Measurements from ENCODE around the gene TDO2. TPM values are rescaled to one million over a fixed set of nuclear protein-coding genes. Genes with fewer than 3 reads are reported as not detected.
A peak's percentile ranks its signal among the peaks of the same experiment; 100 is the strongest.
"Not testable (repeated sequence)": the region's sequence is repeated elsewhere in the genome, so short reads cannot be mapped to it uniquely, and the experiment has no call there.

The TDO2 gene
- total RNA-seq, 1 experiment from 2014 or later = 12.1 TPM

DNA sequence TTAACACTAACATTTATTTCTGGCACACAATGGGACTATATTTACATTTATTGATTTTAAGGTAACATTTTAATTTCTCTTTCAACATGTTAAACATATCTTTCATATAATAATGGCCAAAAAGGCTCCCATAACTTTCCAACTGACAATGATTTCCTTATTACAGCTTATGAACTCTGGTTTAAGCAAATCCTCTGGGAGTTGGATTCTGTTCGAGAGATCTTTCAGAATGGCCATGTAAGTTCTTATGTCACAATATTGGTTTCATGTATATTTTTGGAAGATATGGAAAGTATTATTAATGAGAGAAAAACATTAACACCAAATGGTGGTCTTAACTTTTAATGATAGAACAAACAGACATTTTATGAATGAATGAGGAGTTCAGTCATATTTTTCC lies 4.1 kb downstream of the TDO2 start:
- no peak for DNase-seq (ENCODE audit: low read depth)

DNA sequence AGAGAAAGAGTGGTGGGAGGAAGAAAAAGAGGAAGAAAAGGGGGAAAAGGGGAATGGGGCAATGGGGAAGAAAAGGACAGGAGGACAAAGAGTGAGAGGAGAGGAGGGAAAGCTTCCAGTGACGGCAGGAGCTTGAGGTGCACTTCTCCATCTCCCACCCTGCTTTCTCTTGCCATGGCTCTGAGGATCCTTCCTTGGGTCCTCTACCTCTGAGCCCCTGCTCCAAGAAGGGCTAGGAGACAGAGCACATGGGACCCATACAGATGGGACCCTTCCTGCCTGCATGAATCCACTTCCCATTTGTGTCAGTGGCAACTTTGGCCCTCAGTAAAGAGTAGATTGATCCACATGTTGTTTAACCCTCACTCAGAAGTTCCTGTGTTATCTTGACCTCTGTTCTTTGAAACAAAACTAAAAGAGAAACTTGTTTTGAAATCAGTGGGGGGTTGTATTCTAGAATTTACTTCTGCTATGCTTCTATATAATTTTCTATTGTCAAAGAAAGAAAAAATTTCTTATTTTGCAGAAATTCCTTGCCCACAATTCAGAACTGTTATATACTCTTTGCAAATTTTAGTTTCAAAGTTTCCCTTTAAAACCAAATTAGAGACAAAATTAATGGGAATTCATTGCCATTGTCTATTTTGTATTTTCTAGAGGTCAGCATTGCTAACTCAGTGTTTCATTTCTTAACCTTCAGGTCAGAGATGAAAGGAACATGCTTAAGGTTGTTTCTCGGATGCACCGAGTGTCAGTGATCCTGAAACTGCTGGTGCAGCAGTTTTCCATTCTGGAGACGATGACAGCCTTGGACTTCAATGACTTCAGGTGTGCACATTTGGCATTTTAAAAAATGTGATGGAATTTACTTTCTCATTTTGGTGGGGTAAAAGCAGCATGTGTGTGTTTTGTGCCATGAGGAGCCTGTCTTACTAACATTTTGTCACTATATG lies 5.0 kb downstream of the TDO2 start:
- no peak for DNase-seq (ENCODE audit: low read depth)

DNA sequence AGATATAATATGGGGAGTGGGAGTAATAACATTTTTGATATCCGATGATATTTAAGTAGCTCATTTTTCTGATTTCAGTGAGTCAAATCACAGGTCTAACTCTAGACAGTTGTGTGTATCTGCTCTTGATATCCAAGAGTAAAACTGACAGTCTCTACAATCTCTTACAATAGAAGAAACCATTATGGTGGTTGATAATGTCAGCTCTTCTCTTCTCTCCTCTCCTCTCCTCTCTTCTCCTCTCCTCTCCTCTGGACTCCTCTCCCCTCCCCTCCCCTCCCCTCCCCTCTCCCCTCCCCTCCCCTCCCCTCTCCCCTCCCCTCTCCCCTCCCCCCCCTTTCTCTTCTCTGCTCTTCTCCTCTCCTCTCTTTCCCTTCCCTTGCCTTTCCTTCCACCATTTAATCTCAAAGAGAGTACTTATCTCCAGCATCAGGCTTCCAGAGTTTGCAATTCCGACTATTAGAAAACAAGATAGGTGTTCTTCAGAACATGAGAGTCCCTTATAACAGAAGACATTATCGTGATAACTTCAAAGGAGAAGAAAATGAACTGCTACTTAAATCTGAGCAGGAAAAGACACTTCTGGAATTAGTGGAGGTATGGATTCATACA lies 6.2 kb downstream of the TDO2 start:
- DNase-seq (ENCODE audit: low read depth) = no peak

DNA sequence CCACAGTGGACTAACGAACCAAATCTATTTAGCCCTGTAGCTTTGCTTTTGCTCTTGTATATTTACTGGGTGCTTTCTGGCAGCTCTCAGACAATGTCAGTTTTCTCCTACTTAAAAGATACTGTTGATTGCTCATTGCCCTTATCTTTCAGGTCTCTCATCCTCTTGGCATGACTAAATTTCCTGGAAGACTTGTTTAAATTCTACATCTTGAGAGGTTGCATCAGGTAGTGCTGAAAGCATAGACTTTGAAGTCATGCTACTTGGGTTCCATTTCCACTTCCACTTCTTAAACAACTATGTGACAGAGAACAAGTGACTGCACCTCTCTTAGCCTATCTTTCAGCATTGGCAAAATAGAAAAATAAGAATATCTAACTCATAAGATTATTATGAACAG lies 8.4 kb downstream of the TDO2 start:
- no peak for DNase-seq (ENCODE audit: low read depth)

DNA sequence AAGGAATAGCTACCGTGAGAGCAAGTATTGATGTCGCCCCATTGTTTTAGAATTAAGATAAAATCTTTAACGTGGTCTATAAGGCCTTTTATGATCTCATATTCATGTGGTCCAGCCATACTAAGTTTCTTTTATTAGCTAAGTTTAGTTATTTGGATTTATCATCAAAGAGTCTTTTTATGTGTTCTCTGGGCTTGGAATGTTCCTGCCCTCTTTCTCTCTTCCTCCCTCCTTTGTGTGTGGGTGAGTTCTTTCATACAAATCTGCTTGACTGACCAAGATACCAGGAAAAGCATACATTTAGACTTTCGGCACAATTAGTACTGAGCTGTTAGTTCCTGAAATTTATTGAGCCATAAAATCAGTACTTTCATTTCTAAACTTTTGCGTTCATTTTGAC lies 11.3 kb downstream of the TDO2 start:
- no peak for DNase-seq (ENCODE audit: low read depth)

DNA sequence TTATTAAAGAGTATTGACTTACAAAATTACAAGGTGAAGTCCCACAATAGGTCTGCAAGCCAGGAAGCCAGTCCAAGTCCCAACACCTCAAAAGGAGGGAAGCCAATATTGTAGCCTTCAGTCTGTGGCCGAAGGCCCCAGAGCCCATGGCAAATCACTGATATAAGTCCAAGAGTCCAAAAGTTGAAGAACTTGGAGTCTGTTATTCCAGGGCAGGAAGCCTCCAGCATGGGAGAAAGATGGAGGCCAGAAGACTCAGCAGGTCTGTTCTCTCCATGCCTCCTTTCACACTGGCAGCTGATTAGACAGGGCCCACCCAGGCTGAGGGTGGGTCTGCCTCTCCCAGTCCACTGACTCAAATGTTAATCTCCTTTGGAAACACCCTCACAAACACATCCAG lies 18.1 kb downstream of the TDO2 start:
- no peak for DNase-seq (ENCODE audit: low read depth)

DNA sequence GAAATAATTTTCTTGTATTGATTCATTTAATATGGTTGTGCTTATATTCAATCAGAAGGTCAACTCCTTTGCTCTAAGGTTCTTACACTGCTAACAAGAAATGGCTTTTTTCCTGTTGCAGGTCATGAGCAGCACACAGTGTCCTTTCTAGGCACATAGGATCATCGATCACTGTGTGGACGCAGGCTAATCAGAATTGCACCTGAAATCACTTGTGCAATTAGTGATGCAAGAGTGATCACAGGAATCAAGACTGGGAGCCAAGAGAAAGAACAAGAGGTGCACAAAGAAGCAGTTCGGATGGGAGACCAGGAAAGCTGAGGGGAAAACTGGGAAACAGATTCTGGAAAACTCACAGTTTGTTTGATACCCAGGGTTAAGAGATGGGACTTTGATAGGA lies 21.1 kb downstream of the TDO2 start:
- no peak for DNase-seq (ENCODE audit: low read depth)

DNA sequence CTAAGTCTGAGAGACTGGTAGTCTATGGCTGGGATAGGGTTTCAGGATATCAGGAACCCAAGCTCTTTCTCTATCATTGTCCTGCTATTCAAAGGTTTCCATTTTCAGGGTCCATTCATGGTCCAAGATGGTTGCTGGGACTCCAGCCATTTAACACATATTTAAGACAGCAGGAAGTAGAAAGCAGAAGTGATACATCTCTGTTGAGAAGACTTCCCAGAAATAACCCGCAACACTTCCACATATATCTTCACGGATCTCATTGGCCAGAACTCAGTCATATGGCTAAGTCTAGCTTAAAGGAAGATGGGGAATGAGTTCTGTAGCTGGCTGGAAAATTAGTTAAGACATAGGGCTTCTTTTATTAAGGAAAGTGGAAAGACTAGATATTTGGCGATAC lies 26.3 kb downstream of the TDO2 start:
- DNase-seq (ENCODE audit: low read depth) = no peak

DNA sequence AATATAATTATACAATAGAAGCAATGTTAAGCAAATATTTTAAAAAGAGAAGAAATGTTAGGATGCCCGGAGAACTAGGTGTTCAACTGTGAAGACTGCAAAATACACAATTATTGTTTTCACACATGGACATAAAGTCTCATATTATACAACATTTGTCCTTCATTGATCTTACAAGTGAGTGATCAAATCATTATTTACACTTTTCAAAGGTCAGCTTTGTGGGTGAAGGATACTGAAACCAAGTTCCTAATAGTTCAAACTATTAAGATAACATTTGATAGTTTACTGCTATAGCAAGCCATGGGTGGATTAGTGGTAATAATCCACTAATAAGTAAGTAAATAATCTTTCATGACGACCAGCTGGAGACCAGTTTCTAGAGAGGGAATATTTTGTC lies 26.8 kb downstream of the TDO2 start:
- DNase-seq (ENCODE audit: low read depth) = no peak

DNA sequence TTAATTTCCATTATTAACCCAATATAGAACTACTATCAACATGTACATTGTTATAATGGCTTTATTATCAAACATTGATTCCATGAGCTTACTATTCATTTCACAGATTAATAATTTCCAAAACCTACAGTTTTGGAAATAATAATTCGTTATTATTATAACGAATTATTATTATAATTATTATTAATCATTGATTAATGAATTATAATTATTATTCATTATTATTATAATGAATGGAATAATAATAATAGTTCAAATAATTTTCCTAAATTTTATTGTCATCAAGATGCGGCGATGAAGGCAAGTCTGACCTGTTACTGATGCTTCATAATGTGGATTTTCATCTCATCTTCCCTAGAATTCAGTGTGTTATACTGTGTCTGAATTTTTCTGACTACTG lies 28.1 kb downstream of the TDO2 start:
- DNase-seq (ENCODE audit: low read depth) = no peak

DNA sequence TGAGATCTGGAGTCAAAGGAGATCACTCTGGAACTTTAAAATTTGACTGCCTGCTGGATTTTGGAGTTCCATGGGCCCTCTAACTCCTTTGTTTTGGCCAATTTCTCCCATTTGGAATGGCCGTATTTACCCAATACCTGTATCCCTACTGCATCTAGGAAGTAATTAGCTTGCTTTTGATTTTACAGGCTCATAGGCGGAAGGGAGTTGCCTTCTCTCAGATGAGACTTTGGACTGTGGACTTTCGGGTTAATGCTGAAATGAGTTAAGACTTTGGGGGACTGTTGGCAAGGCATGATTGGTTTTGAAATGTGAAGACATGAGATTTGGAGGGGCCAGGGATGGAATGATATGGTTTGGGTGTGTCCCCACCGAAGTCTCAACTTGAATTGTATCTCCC lies 31.1 kb downstream of the TDO2 start:
- DNase-seq (ENCODE audit: low read depth) = not testable (repeated sequence)

DNA sequence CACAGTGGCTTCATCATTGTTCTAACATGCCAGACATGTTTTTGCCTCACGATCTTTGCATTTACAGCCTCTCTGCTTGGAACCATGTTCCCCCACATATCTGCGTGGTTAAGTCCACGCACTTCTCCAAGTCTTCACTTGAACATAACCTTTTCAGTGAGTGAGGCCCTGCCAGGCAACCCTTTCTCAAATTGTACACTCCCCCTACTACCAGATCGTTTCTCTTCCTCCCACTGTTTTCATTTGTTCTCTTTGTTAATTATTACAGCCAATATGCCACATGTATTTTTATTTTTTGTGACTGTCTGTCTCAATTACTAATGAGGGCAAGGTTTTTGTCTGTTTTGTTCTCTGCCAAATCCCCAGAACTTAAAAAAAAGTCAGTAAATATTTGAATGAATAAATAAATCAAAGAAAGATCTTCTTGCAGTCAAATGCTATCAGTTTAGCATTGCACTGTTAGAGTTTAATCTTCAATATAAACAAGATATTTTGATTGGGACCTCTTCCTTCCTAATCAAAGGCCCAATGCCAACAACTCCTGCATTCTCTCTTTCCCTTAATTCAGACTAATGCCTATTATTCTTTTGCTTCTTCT lies 32.0 kb downstream of the TDO2 start:
- DNase-seq (ENCODE audit: low read depth) = no peak

DNA sequence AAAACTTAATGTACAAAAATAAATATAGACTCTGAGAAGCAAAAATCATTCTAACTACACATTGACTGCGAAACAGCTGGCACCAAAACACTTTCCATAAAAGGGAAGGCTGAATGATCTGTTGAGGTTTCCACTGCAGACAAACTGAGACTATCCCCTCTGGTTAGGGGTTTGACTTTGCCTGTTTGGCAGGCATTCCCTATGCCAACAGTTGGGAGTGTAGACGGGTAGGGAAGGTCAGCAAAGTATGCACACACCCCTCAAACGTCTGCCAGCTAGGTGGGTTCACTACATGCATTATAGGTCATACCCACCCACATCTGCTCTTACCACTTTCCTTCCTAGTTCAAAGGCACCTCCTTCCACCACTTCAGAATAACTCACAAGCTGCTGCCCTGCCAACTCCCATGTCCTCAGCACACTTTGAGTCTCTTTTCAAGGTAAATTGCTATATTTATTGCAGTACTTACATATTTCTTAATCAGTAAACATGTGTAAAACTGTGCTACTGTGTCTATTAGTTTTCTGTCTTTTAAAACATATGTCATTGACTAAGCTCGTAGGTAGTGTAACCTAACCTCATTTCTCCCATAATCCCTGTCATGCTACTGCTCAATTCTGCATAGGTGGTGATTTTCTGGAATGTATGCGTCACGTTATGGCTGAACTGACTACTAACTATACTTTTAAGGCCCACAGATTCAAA lies 37.7 kb downstream of the TDO2 start:
- no peak for DNase-seq (ENCODE audit: low read depth)

DNA sequence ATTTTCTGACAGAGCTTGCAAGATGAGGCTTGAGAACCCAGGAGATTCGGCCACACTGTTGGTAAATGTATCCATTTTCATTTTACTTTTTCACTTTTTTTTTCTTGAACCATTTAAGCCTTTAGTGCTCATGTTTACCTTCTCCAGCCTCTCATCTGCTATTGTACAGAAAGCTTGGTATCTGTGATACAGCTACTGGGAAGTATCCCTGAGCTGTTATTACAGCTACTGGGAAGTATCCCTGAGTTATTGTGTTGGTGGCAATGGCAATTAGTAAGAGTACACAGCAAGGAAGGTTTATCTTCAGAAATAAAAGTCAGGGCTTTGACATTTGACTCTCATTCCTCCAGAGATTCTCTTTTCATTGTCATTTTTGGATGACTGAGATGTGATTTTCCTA lies 38.3 kb downstream of the TDO2 start:
- no peak for DNase-seq (ENCODE audit: low read depth)

DNA sequence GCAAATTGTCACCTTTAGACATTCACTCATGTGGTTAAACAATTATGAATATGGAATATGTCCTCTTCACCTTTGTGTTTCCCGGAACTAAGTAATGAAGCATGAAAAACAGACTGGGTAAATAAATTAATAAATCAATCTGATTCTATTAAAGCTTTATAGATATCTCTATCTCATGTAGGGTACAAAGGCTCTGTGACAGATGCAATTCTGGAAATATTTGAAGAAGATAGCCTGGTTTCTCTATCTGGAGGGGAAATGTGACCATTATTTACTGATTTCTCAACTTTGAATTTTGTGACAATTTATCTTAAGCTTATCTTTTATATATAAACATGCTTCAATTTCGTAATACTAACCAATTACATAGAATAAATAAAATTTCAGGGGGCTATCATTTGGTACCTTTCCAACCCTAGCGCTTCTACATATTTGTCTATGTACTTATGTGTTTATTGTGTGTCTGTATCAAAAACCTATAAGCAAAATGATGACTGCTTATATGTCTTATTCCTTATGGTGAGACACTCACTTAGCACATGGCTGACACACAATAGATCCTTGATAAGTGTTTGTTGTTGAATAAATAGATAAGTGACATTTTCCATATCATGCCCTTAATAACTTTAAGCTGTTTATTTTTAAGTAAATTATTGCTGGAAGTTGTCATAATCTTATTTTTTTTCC lies 40.3 kb downstream of the TDO2 start:
- no peak for DNase-seq (ENCODE audit: low read depth)

DNA sequence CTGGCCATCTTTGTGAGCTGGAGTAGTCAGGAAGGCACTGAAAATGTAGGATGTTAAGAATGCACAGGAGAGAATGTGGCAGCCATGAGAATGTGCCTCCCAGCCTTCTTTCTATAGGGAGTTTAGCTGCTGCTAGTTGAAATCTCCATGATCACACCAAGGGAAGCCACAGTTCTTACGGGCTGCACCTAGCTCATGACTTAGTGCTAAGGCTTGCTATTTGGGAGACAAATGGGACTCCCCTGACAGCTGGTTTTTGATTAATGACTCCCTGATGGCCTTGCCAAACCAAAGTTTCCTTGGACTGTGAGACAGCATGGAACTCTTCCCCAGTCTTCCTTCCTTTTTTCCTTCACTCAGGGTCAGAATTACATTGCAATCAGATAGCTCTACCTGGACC lies 41.0 kb downstream of the TDO2 start:
- DNase-seq (ENCODE audit: low read depth) = peak; percentile 59

DNA sequence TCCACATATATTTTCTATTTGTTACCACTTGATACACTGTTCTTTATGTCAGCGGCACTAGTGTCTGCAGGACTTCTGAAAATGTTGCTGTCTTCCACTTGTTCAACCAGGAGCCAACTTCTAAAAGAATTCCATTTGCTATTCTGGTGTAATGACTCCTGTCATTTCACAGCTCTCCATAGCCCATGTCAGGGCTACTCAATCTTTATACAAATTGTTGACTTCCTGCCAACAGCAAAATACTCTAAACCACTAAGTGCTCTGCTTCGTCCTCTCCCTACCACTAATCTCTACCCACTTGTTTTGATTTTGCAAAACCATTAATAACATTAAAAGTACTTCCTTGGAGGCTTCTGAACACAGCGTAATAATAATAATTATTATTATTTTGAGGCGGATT lies 43.0 kb downstream of the TDO2 start:
- DNase-seq (ENCODE audit: low read depth) = peak; percentile 64

DNA sequence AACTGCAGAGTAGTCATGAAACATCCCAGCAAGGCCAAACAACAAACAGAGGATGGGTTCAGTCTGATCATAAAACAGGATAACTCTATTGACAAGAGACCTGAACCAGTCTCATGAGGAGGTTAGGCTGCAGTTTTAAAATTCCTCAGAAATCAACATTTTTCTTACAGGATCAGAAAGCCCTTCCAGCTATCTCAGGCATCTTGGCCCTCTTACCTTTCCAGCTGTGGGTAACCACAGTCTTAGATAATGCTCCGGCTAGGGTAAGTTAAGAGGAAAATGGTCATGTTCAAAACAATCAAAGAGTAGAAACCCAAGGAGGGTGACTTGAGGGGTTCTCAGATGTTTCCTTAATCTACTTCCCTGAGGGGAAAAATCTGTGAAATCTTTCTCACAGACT lies 45.0 kb downstream of the TDO2 start:
- DNase-seq (ENCODE audit: low read depth) = peak; percentile 48

DNA sequence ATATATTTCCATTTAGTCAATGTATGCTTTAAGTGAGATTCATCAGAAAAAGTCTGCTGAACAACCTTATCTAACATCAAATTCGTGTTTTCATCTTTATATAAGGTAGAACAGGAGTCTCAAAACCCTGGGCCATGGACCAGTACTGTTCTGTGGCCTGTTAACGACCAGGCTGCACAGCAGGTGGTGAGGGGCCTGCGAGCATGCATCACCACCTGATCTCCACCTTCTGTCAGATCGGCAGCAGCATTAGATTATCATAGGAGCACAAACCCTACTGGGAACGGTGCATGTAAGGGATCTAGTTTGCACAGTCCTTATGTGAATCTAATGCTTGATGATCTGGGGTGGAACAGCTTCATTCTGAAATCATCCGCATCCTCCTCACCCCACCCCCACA lies 47.0 kb downstream of the TDO2 start:
- no peak for DNase-seq (ENCODE audit: low read depth)

DNA sequence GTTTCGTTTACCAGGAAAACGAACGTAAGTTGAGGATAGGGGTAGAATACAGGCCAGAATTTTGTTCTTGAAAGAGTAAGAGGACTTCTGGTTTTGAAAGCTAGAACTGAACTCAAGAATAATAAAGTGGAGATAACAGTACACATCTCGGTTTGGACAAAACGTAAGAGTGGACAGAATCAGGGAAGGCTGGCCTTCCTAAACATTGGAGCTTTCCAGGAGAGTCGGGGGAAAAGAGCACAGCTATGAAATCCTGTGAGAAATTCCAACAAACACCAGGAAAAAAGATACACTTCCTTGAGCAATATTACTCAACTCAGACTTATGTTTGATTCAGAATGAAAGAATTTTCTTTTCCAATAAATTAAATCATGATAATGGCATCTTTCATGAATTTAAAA lies 49.0 kb downstream of the TDO2 start:
- peak; percentile 35 for DNase-seq (ENCODE audit: low read depth)

Data from RPMI7951 (cell line).